Measurements from ENCODE around the gene PRR29.

GRCh38 chr17:63960430-63960829, 37.7 kb upstream of the PRR29 start:
- TF ChIP-seq POLR2A (IDR thresholded peaks at IDR 0.05) (no peak), CTCF (IDR thresholded peaks at IDR 0.05 in 4 of 5, conservative IDR thresholded peaks at IDR 0.05 in 1 of 5) (no peak)
